CD4-positive, alpha-beta T cell (primary cell): Measurements from ENCODE around the gene FRS3. TPM values are rescaled to one million over a fixed set of nuclear protein-coding genes. Genes with fewer than 3 reads are reported as not detected.

Source experiments
- ATAC-seq: fragments of 200-7000 bp; cut with Tn5 transposase; one replicate; pipeline ENCODE4 v1.10.0; 2022; ENCODE audit warnings: mild to moderate bottlenecking; ENCODE audit not compliant: poor library complexity
- CTCF ChIA-PET: fragments of 350-600 bp; sonication (Branson Sonifier 250); formaldehyde crosslinking; loops from one replicate; lab custom pipeline; 2021; ENCODE audit warnings: antibody characterized with exemption, inconsistent platforms; lab: Charles Lee
- POLR2A ChIA-PET: fragments of 350-600 bp; sonication (Branson Sonifier 250); formaldehyde crosslinking; loops from one replicate; lab custom pipeline; 2021; ENCODE audit warnings: antibody characterized with exemption, inconsistent platforms; lab: Charles Lee
- DNase-seq, 14 experiments: peaks; one replicate each; pipeline ENCODE4 v3.0.0-alpha.2; 2013 to 2020; ENCODE audit warnings: mixed read lengths in 2 of 14
- H3K27ac ChIP-seq, 2 donors: one replicate each; pipeline versions ENCODE4 v1.5.1 to v1.7.0; 2013; ENCODE audit warnings: low read length in 2 of 2, low read depth in 1 of 2, mild to moderate bottlenecking in 1 of 2
- H3K27me3 ChIP-seq, 2 experiments: 1 replicate in 1 of 2; 2 replicates in 1 of 2; pipeline versions ENCODE4 v1.6.1 to v1.7.0; 2013; ENCODE audit warnings: low read length in 2 of 2, control low read depth in 1 of 2, mild to moderate bottlenecking in 1 of 2, moderate library complexity in 1 of 2; ENCODE audit not compliant: insufficient read depth in 2 of 2, control insufficient read depth in 1 of 2
- H3K36me3 ChIP-seq: one replicate; pipeline ENCODE4 v1.6.1; 2013; ENCODE audit warnings: low read length, control low read depth; ENCODE audit not compliant: insufficient read depth
- H3K4me1 ChIP-seq: one replicate; pipeline ENCODE4 v1.6.1; 2013; ENCODE audit warnings: low read length, control low read depth; ENCODE audit not compliant: insufficient read depth
- H3K4me3 ChIP-seq: one replicate; pipeline ENCODE4 v1.5.1; 2013; ENCODE audit warnings: mild to moderate bottlenecking, low read length, moderate library complexity
- H3K9me3 ChIP-seq, 2 experiments: 1 replicate in 1 of 2; 2 replicates in 1 of 2; pipeline versions ENCODE4 v1.6.1 to v1.7.0; 2013; ENCODE audit warnings: low read length in 2 of 2, mild to moderate bottlenecking in 2 of 2, control low read depth in 1 of 2, moderate library complexity in 1 of 2; ENCODE audit not compliant: control insufficient read depth in 1 of 2, insufficient read depth in 1 of 2
- H3K27ac Mint-ChIP-seq: one replicate; pipeline ENCODE4 v1.8.0; 2020; ENCODE audit warnings: mixed read lengths
- H3K27me3 Mint-ChIP-seq: one replicate; pipeline ENCODE4 v1.8.0; 2021; ENCODE audit warnings: mixed read lengths
- H3K36me3 Mint-ChIP-seq: one replicate; pipeline ENCODE4 v1.8.0; 2021; ENCODE audit warnings: low read depth, mixed read lengths
- H3K4me1 Mint-ChIP-seq: one replicate; pipeline ENCODE4 v1.8.0; 2021; ENCODE audit warnings: low read depth, mixed read lengths
- H3K4me3 Mint-ChIP-seq: one replicate; pipeline ENCODE4 v1.8.0; 2020; ENCODE audit warnings: mild to moderate bottlenecking, mixed read lengths
- H3K9me3 Mint-ChIP-seq: one replicate; pipeline ENCODE4 v1.8.0; 2020; ENCODE audit warnings: mixed read lengths
- intact Hi-C, 2 experiments: fragments of 100-400 bp; cut with DNase I in 1 of 2; cut with micrococcal nuclease in 1 of 2; formaldehyde crosslinking; loops; one replicate each; pipeline versions ENCODE4 v1.15.1 to v1.9.0; 2023 to 2025; cut with DNase I, micrococcal nuclease
- total RNA-seq, 174 experiments: library from RNA in 2 of 174; stranded (reverse) in 2 of 174; gene quantifications; one replicate each; pipeline ENCODE4 v1.2.3 and lab custom pipeline; 2021 to 2026
- TF ChIP-seq, protein P1 (sequence below): fragments of 200-600 bp; IDR thresholded peaks from one replicate; pipeline ENCODE4 v1.8.0; 2022; ENCODE audit warnings: antibody characterized with exemption, mild to moderate bottlenecking

FRS3 gene
- total RNA-seq, 2 experiments from 2014 or later, result 4.6 to 5.4 TPM

DNA sequence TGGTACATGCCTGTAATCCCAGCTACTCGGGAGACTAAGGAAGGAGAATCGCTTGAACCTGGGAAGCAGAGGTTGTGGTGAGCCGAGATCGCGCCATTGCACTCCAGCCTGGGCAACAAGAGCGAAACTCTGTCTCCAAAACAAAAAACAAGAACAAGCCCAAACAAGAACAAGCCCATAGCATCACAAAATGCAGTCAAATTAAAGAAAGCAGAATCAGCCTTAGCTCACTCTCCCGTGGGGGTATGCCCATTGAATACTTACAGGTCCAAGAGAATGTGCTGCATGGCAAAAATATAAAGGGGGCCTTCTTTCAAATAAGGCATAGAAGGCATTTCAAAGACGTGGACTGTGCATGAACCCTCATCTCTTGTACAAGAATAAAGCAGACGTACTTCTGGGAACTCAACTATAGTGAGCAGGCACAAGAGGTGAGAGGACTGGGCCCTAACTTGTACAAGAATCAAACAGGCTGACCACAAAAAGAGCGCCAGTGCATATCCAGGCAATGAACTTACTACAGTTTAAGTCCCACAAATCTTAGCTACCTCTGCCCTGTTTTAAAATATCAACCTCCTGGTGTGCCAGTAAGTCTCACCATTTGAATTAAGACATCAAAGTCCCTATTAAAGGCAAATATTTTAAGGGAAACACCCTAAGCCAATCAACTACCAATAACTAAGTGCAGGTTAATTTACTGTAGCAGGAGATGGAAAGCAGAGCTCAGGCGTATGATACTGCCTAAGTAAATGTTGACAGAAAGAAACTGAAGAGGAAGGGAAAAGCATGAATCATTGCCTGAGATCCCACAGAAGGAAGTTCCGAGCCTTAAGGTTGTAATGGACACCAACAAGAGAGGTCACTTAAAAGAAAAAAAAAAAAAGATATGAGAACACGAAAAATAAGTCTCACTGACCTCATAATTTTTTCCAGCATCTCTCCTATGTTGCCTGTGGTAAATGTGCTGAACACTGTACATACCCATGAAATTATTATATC is 45.2 kb upstream of the FRS3 start:
- H3K27me3 ChIP-seq, result no peaks in the 10 kb centered on the region
- TF ChIP-seq, protein P1, sequence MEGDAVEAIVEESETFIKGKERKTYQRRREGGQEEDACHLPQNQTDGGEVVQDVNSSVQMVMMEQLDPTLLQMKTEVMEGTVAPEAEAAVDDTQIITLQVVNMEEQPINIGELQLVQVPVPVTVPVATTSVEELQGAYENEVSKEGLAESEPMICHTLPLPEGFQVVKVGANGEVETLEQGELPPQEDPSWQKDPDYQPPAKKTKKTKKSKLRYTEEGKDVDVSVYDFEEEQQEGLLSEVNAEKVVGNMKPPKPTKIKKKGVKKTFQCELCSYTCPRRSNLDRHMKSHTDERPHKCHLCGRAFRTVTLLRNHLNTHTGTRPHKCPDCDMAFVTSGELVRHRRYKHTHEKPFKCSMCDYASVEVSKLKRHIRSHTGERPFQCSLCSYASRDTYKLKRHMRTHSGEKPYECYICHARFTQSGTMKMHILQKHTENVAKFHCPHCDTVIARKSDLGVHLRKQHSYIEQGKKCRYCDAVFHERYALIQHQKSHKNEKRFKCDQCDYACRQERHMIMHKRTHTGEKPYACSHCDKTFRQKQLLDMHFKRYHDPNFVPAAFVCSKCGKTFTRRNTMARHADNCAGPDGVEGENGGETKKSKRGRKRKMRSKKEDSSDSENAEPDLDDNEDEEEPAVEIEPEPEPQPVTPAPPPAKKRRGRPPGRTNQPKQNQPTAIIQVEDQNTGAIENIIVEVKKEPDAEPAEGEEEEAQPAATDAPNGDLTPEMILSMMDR, result no peak
- Mint-ChIP-seq H3K4me1 (no peaks in the 10 kb centered on the region), H3K4me3 (no peak overlapping the region), H3K36me3 (no peaks in the 10 kb centered on the region), H3K27ac (no peak overlapping the region), H3K27me3 (no peaks in the 10 kb centered on the region), H3K9me3 (no peaks in the 10 kb centered on the region)
- no peaks in the 10 kb centered on the region for H3K9me3 ChIP-seq
- no peak overlapping the region for H3K27ac ChIP-seq
- ChIA-PET CTCF (interaction anchor here (0.6 kb wide), 1 partner anchor 254 kb away, joined by 3 read pairs; no protein-coding TSS in a partner anchor), POLR2A (no interaction called here)
- H3K4me3 ChIP-seq, result no peak overlapping the region
- no peaks in the 10 kb centered on the region for H3K36me3 ChIP-seq
- ATAC-seq (no peak), DNase-seq (no peak)
- intact Hi-C loops, result no loop called here
- H3K4me1 ChIP-seq, result no peaks in the 10 kb centered on the region

GRCh38 chr6:41823178-41823577 is 43.5 kb upstream of the FRS3 start:
- CTCF ChIA-PET, result no interaction called here

DNA sequence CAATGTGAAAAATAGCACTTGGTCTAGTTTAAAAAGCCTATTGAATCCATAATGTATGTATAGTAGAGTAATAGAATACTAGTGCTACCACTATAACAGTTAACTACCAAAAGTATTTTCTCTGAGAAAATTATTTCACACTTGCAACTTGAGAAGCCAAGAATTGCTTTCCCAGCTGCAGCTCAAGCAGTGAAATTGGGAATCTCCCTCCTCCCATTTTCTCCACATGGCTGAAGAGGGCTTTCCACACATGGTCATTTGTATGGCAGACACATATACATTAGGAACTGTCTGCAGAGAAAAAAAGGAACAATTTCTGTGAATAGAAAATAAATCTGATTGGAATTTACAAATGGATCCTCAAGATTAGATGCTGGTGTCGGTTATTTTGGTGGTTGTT is 42.3 kb upstream of the FRS3 start:
- Mint-ChIP-seq H3K27ac (no peak overlapping the region), H3K4me3 (no peak overlapping the region), H3K9me3 (no peaks in the 10 kb centered on the region), H3K36me3 (no peaks in the 10 kb centered on the region), H3K4me1 (no peaks in the 10 kb centered on the region), H3K27me3 (no peaks in the 10 kb centered on the region)
- CTCF ChIA-PET, result no interaction called here
- H3K36me3 ChIP-seq, result no peaks in the 10 kb centered on the region
- intact Hi-C loops, result no loop called here
- no peak overlapping the region for H3K27ac ChIP-seq
- ATAC-seq, result no peak
- H3K27me3 ChIP-seq, result no peaks in the 10 kb centered on the region
- no peak for DNase-seq
- H3K4me1 ChIP-seq, result no peaks in the 10 kb centered on the region
- POLR2A ChIA-PET, result no interaction called here
- TF ChIP-seq, protein P1, result no peak
- H3K4me3 ChIP-seq, result no peak overlapping the region
- no peaks in the 10 kb centered on the region for H3K9me3 ChIP-seq

More at GRCh38 chr6:41823178-41823577, 43.5 kb upstream of the FRS3 start:
- no peak overlapping the region for H3K4me3 ChIP-seq
- POLR2A ChIA-PET, result interaction anchor here (0.6 kb wide), 2 partner anchors 40 to 766 kb away, joined by 3 read pairs; no protein-coding TSS in a partner anchor
- H3K4me1 ChIP-seq, result no peaks in the 10 kb centered on the region
- H3K4me3 Mint-ChIP-seq, result no peak overlapping the region
- no peak overlapping the region for H3K27ac Mint-ChIP-seq
- H3K27ac ChIP-seq, result no peak overlapping the region
- intact Hi-C loops, result no loop called here
- H3K4me1 Mint-ChIP-seq, result no peaks in the 10 kb centered on the region
- TF ChIP-seq, protein P1, result no peak
- DNase-seq (no peak), ATAC-seq (no peak)
- no peaks in the 10 kb centered on the region for H3K9me3 ChIP-seq
- H3K27me3 ChIP-seq, result no peaks in the 10 kb centered on the region
- H3K36me3 Mint-ChIP-seq, result no peaks in the 10 kb centered on the region
- no peaks in the 10 kb centered on the region for H3K36me3 ChIP-seq
- no peaks in the 10 kb centered on the region for H3K9me3 Mint-ChIP-seq
- no peaks in the 10 kb centered on the region for H3K27me3 Mint-ChIP-seq
